Measurements from ENCODE around the gene ADAMTS2. TPM values are rescaled to one million over a fixed set of nuclear protein-coding genes. Genes with fewer than 3 reads are reported as not detected.

Gene ADAMTS2
- total RNA-seq, 2 experiments from 2014 or later: not detected

DNA sequence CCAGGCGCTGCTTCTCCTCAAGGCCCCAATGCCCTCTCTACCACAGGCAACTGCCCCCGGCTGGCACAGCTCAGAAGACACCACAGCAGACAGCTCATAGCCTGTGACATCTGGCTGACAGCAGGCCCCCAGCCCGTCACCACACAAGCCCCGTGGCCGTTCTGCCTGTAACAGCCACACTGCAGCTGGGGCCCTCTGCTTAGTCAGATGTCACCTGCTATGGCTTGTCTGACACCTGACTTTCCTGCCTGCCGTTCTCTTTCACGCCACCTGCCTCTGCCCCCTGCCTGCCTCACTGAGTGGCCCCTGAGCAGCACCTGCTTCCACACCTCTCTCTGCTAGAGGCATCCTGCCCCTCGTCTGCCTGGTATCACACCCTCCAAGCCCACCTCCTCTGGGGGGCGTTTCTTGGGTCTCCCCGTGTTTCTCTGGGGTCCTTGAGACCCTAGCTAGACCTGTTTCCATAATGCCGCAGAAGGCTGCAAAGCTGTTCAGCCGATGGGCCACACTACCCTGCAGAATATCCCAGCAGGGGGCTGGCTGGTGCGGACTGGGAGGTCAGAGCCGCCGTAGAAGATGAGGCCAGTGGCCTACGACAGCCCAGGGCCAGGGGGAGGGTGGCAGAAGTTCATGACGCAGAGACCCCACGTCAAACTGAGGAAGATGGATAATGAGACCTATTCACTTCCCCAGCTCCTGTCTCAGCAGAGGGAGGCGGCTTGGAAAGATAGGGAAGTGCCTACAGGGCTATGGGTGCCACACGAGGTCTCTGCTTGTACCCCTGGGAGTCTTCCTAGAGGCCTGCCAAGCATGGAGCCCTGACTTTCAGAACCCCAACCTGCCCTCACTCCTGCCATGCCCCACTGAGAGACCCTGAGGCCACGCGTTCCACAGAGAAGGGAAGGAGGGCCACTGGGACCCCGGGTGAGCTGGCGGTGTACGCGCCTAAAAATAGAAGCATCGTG lies 190.0 kb downstream of the ADAMTS2 start:
- Mint-ChIP-seq H3K9me3 (no peaks in the 10 kb centered on the region), H3K27ac (no peak overlapping the region), H3K4me1 (ENCODE audit: low read depth) (no peaks in the 10 kb centered on the region), H3K27me3 (peaks cover 4% of the 10 kb centered on the region), H3K4me3 (no peak overlapping the region), H3K36me3 (no peaks in the 10 kb centered on the region)
- intact Hi-C loops (cut with micrococcal nuclease): no loop called here
- ChIA-PET POLR2A (no interaction called here), CTCF (interaction anchor here (0.8 kb wide), 1 partner anchor 12 kb away, joined by 3 read pairs; no protein-coding TSS in a partner anchor)
- peak; percentile 24 for DNase-seq

- intact Hi-C loops (cut with micrococcal nuclease): no loop called here
- no peaks in the 10 kb centered on the region for H3K36me3 Mint-ChIP-seq
- no peaks in the 10 kb centered on the region for H3K9me3 Mint-ChIP-seq
- H3K4me3 Mint-ChIP-seq: no peak overlapping the region
- H3K27me3 Mint-ChIP-seq: peaks cover 4% of the 10 kb centered on the region
- DNase-seq: no peak
- CTCF ChIA-PET: interaction anchor here (0.6 kb wide), 1 partner anchor 79 kb away, joined by 5 read pairs; no protein-coding TSS in a partner anchor
- H3K4me1 Mint-ChIP-seq (ENCODE audit: low read depth): no peaks in the 10 kb centered on the region
- POLR2A ChIA-PET: no interaction called here
- H3K27ac Mint-ChIP-seq: no peak overlapping the region
Measured at GRCh38 chr5:179154346-179154990, 190.8 kb downstream of the ADAMTS2 start.

GRCh38 chr5:179153921-179154345 lies 191.3 kb downstream of the ADAMTS2 start:
- ChIA-PET CTCF (no interaction called here), POLR2A (no interaction called here)
- no peaks in the 10 kb centered on the region for H3K4me1 Mint-ChIP-seq (ENCODE audit: low read depth)
- no peak for DNase-seq
- no peak overlapping the region for H3K27ac Mint-ChIP-seq
- no peaks in the 10 kb centered on the region for H3K36me3 Mint-ChIP-seq
- no peak overlapping the region for H3K4me3 Mint-ChIP-seq
- no peaks in the 10 kb centered on the region for H3K9me3 Mint-ChIP-seq
- H3K27me3 Mint-ChIP-seq: peaks cover 4% of the 10 kb centered on the region
- intact Hi-C loops (cut with micrococcal nuclease): no loop called here

GRCh38 chr5:179153341-179153901 lies 191.8 kb downstream of the ADAMTS2 start:
- peaks cover 4% of the 10 kb centered on the region for H3K27me3 Mint-ChIP-seq
- intact Hi-C loops (cut with micrococcal nuclease): no loop called here
- H3K4me3 Mint-ChIP-seq: no peak overlapping the region
- H3K4me1 Mint-ChIP-seq (ENCODE audit: low read depth): no peaks in the 10 kb centered on the region
- POLR2A ChIA-PET: no interaction called here
- H3K27ac Mint-ChIP-seq: no peak overlapping the region
- no peak for DNase-seq
- CTCF ChIA-PET: no interaction called here
- H3K9me3 Mint-ChIP-seq: no peaks in the 10 kb centered on the region
- H3K36me3 Mint-ChIP-seq: no peaks in the 10 kb centered on the region

DNA sequence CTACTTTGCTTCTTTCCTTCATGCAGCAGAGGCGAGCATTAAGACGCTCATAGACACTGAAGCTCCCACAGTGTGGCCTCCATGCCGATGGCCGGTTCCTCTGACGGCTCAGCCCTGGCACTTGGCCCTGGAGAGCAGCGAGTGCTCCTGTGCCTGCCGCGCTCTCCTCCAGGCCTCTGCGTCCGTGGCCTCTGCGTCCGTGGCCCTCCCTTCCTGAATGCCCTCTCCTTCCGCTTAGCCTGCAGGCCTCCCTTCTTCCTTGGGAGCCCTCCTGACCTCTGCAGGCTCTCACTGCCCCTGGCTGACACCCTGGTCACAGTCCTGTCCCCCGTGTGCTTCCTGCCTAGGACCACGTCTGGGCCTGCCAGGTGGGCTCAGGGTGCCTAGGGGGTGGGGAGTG lies 192.3 kb downstream of the ADAMTS2 start:
- CTCF ChIA-PET: no interaction called here

GRCh38 chr5:179152144-179152895 lies 192.9 kb downstream of the ADAMTS2 start:
- POLR2A ChIA-PET: no interaction called here
- H3K27me3 Mint-ChIP-seq: peaks cover 4% of the 10 kb centered on the region
- intact Hi-C loops (cut with micrococcal nuclease): no loop called here
- no peak overlapping the region for H3K4me3 Mint-ChIP-seq
- CTCF ChIA-PET: no interaction called here
- no peaks in the 10 kb centered on the region for H3K36me3 Mint-ChIP-seq
- H3K4me1 Mint-ChIP-seq (ENCODE audit: low read depth): no peaks in the 10 kb centered on the region
- H3K27ac Mint-ChIP-seq: no peak overlapping the region
- no peak for DNase-seq
- no peaks in the 10 kb centered on the region for H3K9me3 Mint-ChIP-seq

More for the DNA sequence above, 192.3 kb downstream of the ADAMTS2 start:
- intact Hi-C loops (cut with micrococcal nuclease): no loop called here
- H3K9me3 Mint-ChIP-seq: no peaks in the 10 kb centered on the region
- H3K36me3 Mint-ChIP-seq: no peaks in the 10 kb centered on the region
- DNase-seq: no peak
- no peak overlapping the region for H3K27ac Mint-ChIP-seq
- POLR2A ChIA-PET: no interaction called here
- peaks cover 4% of the 10 kb centered on the region for H3K27me3 Mint-ChIP-seq
- H3K4me3 Mint-ChIP-seq: no peak overlapping the region
- H3K4me1 Mint-ChIP-seq (ENCODE audit: low read depth): no peaks in the 10 kb centered on the region

GRCh38 chr5:179151286-179152118 lies 193.8 kb downstream of the ADAMTS2 start:
- no peak for DNase-seq
- Mint-ChIP-seq H3K4me3 (no peak overlapping the region), H3K9me3 (no peaks in the 10 kb centered on the region), H3K27me3 (peaks cover 3% of the 10 kb centered on the region), H3K4me1 (ENCODE audit: low read depth) (peaks cover under 1% of the 10 kb centered on the region), H3K36me3 (no peaks in the 10 kb centered on the region), H3K27ac (no peak overlapping the region)
- ChIA-PET CTCF (no interaction called here), POLR2A (no interaction called here)
- intact Hi-C loops (cut with micrococcal nuclease): no loop called here

DNA sequence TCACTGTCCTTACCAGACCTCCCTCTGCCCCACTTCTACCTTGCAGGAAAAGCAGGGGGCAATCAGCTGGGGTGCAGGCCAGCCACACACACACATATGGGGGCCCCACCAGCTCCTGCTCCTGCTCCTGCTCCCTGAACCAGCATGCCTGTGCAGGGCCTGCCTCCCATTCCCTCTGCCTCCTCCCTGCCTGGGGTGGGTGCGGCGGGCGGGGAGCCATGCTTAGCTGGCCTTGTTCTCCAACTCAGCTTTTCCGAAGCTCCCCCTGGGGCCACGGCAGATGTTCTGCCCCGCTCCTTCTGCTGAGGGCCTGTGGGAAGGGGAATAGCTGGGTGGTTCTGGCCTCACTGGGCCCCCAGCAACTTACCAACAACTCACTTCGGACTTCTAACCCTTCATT lies 195.2 kb downstream of the ADAMTS2 start:
- Mint-ChIP-seq H3K4me1 (ENCODE audit: low read depth) (peaks cover 10% of the 10 kb centered on the region), H3K9me3 (no peaks in the 10 kb centered on the region), H3K4me3 (no peak overlapping the region), H3K27me3 (no peaks in the 10 kb centered on the region), H3K27ac (no peak overlapping the region), H3K36me3 (no peaks in the 10 kb centered on the region)
- no peak for DNase-seq
- ChIA-PET POLR2A (no interaction called here), CTCF (interaction anchor here (1.3 kb wide), 1 partner anchor 17 kb away, joined by 4 read pairs; no protein-coding TSS in a partner anchor)
- intact Hi-C loops (cut with micrococcal nuclease): no loop called here

DNA sequence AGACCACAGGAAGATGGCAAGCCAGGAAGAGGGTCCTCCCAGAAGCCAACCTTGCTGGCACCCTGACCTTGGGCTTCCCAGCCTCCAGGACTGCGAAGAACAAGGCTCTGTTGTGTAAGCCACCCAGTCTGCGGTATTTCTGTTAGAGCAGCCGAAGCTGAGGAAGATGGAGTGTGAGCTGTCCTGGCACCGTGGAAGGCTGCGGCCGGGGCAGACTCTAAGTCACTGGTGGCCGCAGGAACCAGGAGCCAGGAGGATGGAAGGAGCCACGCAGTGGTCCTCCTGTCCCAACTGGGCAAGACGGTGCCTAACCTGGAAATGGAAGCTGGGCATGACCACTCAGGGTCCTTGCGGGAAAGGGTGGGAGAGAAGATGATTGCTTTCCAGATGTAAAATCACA lies 196.0 kb downstream of the ADAMTS2 start:
- Mint-ChIP-seq H3K4me3 (no peak overlapping the region), H3K27ac (no peak overlapping the region), H3K9me3 (no peaks in the 10 kb centered on the region), H3K27me3 (no peaks in the 10 kb centered on the region), H3K4me1 (ENCODE audit: low read depth) (peaks cover 10% of the 10 kb centered on the region), H3K36me3 (no peaks in the 10 kb centered on the region)
- intact Hi-C loops (cut with micrococcal nuclease): loop anchor here (5.0 to 10.0 kb wide), 2 partner anchors 292 to 476 kb away; partner anchors contain the start of genes HNRNPH1 and ZNF354B
- DNase-seq: no peak
- CTCF ChIA-PET: interaction anchor here (1.3 kb wide), 1 partner anchor 18 kb away, joined by 4 read pairs; no protein-coding TSS in a partner anchor
- POLR2A ChIA-PET: no interaction called here

DNA sequence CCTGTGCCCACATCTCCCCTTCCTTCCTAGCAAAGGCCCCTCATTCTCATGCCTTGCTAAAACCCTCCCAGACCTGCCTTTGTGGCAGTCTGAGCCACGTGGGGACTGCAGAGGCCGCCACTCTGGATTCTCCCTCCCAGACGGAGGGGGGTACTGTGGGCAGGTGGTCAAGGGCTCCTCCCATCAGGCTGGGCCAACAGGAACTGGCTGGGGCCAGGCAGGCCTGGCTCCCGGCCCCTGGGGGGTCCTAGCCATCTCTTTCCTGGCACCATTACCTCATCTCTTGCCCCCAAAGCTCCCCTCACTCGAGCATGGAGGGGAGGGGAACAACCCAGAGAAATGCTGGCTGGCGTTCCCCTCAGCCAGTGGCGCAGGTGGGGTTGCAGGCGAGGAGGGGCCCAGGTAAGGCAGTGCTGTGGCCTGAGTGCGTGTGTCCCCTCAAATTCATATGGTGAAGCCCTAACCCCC lies 196.5 kb downstream of the ADAMTS2 start:
- peaks cover 10% of the 10 kb centered on the region for H3K4me1 Mint-ChIP-seq (ENCODE audit: low read depth)
- no peak for DNase-seq
- POLR2A ChIA-PET: no interaction called here
- no peaks in the 10 kb centered on the region for H3K9me3 Mint-ChIP-seq
- CTCF ChIA-PET: no interaction called here
- H3K36me3 Mint-ChIP-seq: no peaks in the 10 kb centered on the region
- no peaks in the 10 kb centered on the region for H3K27me3 Mint-ChIP-seq
- no peak overlapping the region for H3K4me3 Mint-ChIP-seq
- intact Hi-C loops (cut with micrococcal nuclease): loop anchor here (5.0 to 10.0 kb wide), 2 partner anchors 291 to 476 kb away; partner anchors contain the start of genes HNRNPH1 and ZNF354B
- no peak overlapping the region for H3K27ac Mint-ChIP-seq
